ENCODE data around the gene KIAA0825.

KIAA0825 gene

GRCh38 chr5:94538260-94538659, 80.1 kb downstream of the KIAA0825 start:
- no peak overlapping the region for H3K4me3 ChIP-seq (replicated peaks; ENCODE audit: low read depth, low read length)
- TF ChIP-seq CTCF (IDR thresholded peaks at IDR 0.05; ENCODE audit: low read depth, low read length, missing control alignments) = no peak
- no peak for DNase-seq (ENCODE audit: extremely low read depth, low read depth)

DNA sequence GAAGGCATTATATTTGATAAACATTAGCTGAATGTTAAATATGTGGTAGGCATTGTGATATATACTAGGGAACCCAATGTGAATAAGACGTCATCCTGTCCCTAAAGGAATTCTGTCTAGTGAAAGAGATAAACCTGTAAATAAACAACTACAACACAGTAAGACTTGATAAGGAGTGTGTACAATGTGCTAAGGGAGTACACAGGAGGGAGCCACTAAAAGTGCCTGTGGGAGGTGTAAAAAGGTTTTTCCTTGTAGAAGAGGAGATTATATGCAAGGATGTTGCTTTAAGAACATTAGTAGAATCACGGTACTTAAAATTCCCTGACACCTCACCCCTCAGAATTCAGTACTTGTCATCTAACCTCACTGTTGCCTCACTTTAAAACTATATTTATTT, 91.7 kb downstream of the KIAA0825 start:
- no peak overlapping the region for H3K4me3 ChIP-seq (replicated peaks; ENCODE audit: low read depth, low read length)
- TF ChIP-seq CTCF (IDR thresholded peaks at IDR 0.05; ENCODE audit: low read depth, low read length, missing control alignments) = no peak
- DNase-seq (ENCODE audit: extremely low read depth, low read depth) = no peak

DNA sequence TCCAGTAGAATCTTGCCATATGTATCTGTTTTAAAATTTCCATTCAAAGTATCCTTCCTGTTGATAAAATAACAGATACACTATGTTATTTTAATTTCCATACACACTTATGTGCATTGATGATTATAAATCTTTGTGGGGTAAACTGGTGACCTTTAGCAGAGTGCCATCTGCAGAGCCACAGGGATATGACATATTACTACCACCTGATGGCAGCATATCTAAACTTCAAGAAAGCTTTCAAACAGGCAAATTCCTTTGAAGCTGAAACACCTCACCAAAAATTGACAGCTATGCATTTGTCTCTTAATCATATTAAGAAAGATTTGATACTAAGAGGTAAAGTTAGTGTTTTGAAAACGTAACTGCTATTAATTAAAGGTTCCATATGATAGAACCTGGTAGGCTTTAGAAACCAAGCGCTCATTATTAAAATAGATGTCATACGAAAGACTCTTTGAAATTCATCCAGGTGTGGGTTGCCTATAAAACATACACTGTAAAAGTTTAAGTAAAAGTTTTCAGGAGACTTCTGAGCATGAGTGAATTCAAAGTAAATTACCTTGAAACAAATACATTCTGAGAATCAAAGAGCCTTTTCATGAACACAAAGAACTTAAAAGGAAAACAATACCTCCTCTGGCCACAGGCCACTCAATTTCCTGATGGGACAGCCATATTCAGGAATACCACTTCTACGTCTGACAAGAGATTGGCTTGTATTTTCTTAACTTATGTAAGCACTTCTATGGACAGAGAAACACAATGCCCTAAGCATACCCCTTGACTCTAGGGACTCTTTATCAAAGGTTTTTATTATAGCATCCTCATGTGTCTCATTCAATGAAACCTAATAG, 93.3 kb downstream of the KIAA0825 start:
- H3K4me3 ChIP-seq (replicated peaks; ENCODE audit: low read depth, low read length) = no peak overlapping the region
- peak; percentile 46 for TF ChIP-seq CTCF (IDR thresholded peaks at IDR 0.05; ENCODE audit: low read depth, low read length, missing control alignments)
- DNase-seq (ENCODE audit: extremely low read depth, low read depth) = peak; percentile 24

DNA sequence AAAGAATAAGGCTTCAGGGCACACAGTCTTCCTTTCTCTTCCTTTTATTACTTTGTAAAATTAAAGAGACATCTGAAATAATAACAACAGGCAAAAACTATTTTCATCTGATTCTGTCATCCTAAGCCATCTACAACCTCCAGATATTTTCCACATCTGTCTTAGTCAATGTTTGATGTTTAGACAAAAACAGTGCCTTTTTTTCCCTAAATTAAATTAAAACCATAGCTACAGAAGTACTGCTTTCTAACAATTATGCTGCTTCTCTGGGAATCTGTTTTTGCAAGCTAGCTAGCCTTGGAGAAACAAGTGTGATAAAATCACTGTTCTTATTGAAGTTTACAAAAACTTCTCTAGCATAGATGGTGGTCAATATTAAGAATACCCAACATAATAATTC, 95.4 kb downstream of the KIAA0825 start:
- no peak overlapping the region for H3K4me3 ChIP-seq (replicated peaks; ENCODE audit: low read depth, low read length)
- no peak for TF ChIP-seq CTCF (IDR thresholded peaks at IDR 0.05; ENCODE audit: low read depth, low read length, missing control alignments)
- DNase-seq (ENCODE audit: extremely low read depth, low read depth) = no peak

GRCh38 chr5:94522117-94522516, 96.3 kb downstream of the KIAA0825 start:
- no peak for TF ChIP-seq CTCF (IDR thresholded peaks at IDR 0.05; ENCODE audit: low read depth, low read length, missing control alignments)
- H3K4me3 ChIP-seq (replicated peaks; ENCODE audit: low read depth, low read length) = no peak overlapping the region
- no peak for DNase-seq (ENCODE audit: extremely low read depth, low read depth)

DNA sequence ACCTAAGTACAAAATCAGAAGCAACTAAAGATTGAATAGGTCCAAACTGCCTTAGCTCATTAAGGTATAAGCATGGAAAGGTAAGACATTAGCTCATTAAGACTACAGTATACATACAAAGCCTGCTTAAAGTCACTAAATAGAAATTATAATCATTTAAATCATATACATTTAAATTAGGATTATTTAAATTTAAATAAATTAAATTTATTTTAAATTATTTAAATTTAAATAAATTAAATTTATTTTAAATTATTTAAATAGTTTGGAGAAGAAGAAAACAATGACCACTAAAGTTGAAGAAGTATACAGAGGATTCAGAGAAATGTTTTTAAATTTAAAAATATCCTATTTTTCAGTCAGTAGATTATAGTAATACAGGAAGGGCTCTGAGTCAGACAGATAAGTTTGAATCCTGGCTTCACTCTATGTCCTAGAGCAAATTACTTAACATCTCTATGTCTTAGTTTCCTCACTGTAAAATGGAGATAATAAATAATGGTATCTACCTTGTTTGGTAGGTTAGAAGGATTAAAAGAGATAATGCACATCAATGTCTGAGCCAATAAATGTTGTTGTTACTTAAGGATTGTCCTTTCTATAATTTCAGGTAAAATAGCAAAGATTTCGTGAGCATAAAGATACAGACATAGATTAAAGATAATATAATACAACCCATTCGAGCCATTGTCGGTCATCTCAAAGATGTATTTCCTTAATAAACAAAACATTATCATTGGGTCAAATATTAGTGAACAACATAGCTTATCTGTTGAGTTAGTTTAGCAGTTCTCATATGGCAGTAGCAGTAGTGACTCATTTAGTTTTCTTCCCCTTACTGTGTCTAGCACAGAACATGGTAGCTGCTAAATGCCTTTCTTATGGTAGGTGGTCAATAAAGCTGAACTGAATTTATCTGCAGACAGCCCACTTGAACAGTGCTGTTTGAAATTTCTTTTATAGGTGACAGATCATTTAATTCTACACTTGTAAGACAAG, 100.6 kb downstream of the KIAA0825 start:
- no peak overlapping the region for H3K4me3 ChIP-seq (replicated peaks; ENCODE audit: low read depth, low read length)
- TF ChIP-seq CTCF (IDR thresholded peaks at IDR 0.05; ENCODE audit: low read depth, low read length, missing control alignments) = no peak
- DNase-seq (ENCODE audit: extremely low read depth, low read depth) = no peak
